Measurements from ENCODE around the gene KRT37.

Gene KRT37

DNA sequence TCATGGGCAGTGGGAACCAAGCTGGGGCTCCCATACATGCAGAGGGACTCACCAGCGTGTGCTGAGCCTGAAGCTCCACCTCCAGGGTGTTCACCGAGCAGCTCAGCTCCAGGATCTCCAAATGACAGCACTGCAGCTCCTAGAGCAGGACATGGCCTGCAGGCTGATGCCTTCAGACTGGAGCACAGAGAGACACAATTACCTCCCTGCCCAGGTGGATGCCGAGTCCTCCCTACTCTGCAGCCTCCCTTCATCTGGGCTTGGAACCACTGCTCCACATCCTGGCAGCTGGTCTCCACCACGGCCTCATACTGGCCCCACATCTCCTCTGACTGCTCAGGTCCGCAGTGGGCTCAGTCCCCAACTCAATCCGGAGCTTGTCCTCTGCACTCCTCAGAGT is 24.6 kb upstream of the KRT37 start:
- Histone ChIP-seq H3K4me3 (ENCODE audit: control insufficient read depth in 1 of 7, extremely low read depth in 1 of 7, insufficient read depth in 4 of 7, low read depth in 2 of 7, low read length in 6 of 7) (no peak overlapping the region), H3K4me1 (ENCODE audit: control extremely low read depth in 1 of 4, control insufficient read depth in 4 of 4, insufficient read depth in 4 of 4, low read length in 3 of 4) (peaks cover 0 to 5% (median 2%) of the 10 kb centered on the region in 4 experiments), H3K27me3 (replicated peaks in 2 of 5; ENCODE audit: control insufficient read depth in 4 of 5, insufficient read depth in 5 of 5, low read length in 4 of 5) (peaks cover 0 to 10% (median 2%) of the 10 kb centered on the region in 5 experiments), H3K27ac (ENCODE audit: insufficient read depth in 1 of 2, low read depth in 1 of 2, low read length in 2 of 2, poor library complexity in 1 of 2, severe bottlenecking in 2 of 2) (no peak overlapping the region), H3K36me3 (ENCODE audit: control insufficient read depth in 4 of 4, insufficient read depth in 4 of 4, low read length in 3 of 4) (no peaks in the 10 kb centered on the region), H3K9me3 (ENCODE audit: control extremely low read depth in 1 of 5, control insufficient read depth in 4 of 5, insufficient read depth in 2 of 5, low read depth in 1 of 5, low read length in 4 of 5) (peaks cover 0 to 3% (median 0%) of the 10 kb centered on the region in 5 experiments)
- DNase-seq: no peak
- WGBS (ENCODE audit: insufficient coverage): 100% methylated on average over 4 of the region's 6 CpGs
- CTCF ChIA-PET: no interaction called here
- POLR2A ChIA-PET: no interaction called here

DNA sequence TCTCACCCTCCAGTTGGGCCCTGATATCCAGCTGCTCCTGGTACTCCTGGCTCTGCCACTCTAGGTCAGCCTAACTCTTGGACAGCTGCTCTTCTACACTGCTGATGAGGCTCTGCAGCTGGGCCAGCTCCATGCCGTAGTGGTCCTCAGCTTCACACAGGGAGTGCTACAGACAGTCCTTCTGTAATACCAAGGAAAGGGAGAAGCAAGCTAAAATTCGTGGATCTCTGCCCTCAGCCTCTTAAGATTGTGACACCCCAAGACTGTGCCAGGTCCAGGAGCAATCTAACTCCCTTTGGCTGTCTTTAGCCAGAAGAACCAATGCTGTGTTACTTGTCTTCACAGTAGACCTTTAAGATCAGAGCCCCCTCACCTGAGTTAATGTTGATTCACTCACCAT is 24.1 kb upstream of the KRT37 start:
- H3K36me3 ChIP-seq (ENCODE audit: control insufficient read depth in 4 of 4, insufficient read depth in 4 of 4, low read length in 3 of 4): no peaks in the 10 kb centered on the region
- peaks cover 0 to 3% (median 0%) of the 10 kb centered on the region in 5 experiments for H3K9me3 ChIP-seq (ENCODE audit: control extremely low read depth in 1 of 5, control insufficient read depth in 4 of 5, insufficient read depth in 2 of 5, low read depth in 1 of 5, low read length in 4 of 5)
- H3K4me3 ChIP-seq (ENCODE audit: control insufficient read depth in 1 of 7, extremely low read depth in 1 of 7, insufficient read depth in 4 of 7, low read depth in 2 of 7, low read length in 6 of 7): no peak overlapping the region
- POLR2A ChIA-PET: no interaction called here
- H3K27ac ChIP-seq (ENCODE audit: insufficient read depth in 1 of 2, low read depth in 1 of 2, low read length in 2 of 2, poor library complexity in 1 of 2, severe bottlenecking in 2 of 2): no peak overlapping the region
- CTCF ChIA-PET: interaction anchor here (0.8 kb wide), 1 partner anchor 44 kb away, joined by 3 read pairs; no protein-coding TSS in a partner anchor
- H3K27me3 ChIP-seq (replicated peaks in 2 of 5; ENCODE audit: control insufficient read depth in 4 of 5, insufficient read depth in 5 of 5, low read length in 4 of 5): peaks cover 0 to 10% (median 2%) of the 10 kb centered on the region in 5 experiments
- DNase-seq: no peak
- 90% methylated on average over 2 of the region's 2 CpGs for WGBS (ENCODE audit: insufficient coverage)
- H3K4me1 ChIP-seq (ENCODE audit: control extremely low read depth in 1 of 4, control insufficient read depth in 4 of 4, insufficient read depth in 4 of 4, low read length in 3 of 4): peaks cover 0 to 5% (median 2%) of the 10 kb centered on the region in 4 experiments

DNA sequence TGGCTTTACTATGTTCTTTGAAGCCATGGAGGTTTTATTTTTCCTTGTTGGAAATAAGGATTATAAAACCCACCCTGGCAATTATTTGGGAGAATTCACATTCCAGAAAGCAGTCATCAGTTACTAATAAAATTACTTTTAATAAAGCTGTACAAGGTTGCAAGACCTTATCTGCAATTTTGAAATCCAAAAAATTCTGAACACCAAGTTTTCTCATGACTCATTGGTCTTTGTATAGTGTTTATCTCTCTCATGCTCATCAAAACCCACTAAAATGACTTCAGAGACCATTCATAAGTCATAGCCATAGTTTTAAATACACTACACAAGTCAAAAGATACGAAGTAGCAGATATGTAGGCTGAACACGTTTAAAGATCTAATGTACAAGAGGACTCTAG is 22.4 kb upstream of the KRT37 start:
- CTCF ChIA-PET: no interaction called here
- no peak overlapping the region for H3K27ac ChIP-seq (ENCODE audit: insufficient read depth in 1 of 2, low read depth in 1 of 2, low read length in 2 of 2, poor library complexity in 1 of 2, severe bottlenecking in 2 of 2)
- POLR2A ChIA-PET: interaction anchor here (0.6 kb wide), 1 partner anchor 20 kb away, joined by 4 read pairs; no protein-coding TSS in a partner anchor

DNA sequence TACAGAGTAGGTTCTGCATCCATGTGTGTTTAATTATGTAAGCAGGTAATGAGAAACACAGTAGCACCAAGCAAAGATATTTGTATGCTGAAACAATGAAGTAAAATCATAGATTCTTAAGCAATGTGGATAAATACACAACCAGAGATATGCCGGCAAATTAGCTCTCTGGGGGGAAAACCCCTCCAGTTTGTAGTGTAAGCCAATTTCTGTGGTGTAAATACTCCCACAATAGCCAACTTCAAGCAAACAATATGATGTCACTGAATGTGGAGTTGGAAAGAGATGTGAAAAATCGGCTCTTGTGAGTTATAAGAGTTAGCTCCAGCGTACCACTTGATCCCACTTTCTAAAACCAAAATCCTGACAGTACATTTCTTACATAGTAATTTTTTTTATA is 20.3 kb upstream of the KRT37 start:
- POLR2A ChIA-PET: interaction anchor here (0.5 kb wide), 1 partner anchor 574 kb away, joined by 4 read pairs; no protein-coding TSS in a partner anchor
- H3K4me1 ChIP-seq (ENCODE audit: control extremely low read depth in 1 of 4, control insufficient read depth in 4 of 4, insufficient read depth in 4 of 4, low read length in 3 of 4): no peaks in the 10 kb centered on the region
- H3K9me3 ChIP-seq (ENCODE audit: control extremely low read depth in 1 of 5, control insufficient read depth in 4 of 5, insufficient read depth in 2 of 5, low read depth in 1 of 5, low read length in 4 of 5): peaks cover 0 to 3% (median 0%) of the 10 kb centered on the region in 5 experiments
- H3K27me3 ChIP-seq (replicated peaks in 2 of 5; ENCODE audit: control insufficient read depth in 4 of 5, insufficient read depth in 5 of 5, low read length in 4 of 5): peaks cover 0 to 21% (median 10%) of the 10 kb centered on the region in 5 experiments
- DNase-seq: no peak
- 100% methylated on average over 1 of the region's 3 CpGs for WGBS (ENCODE audit: insufficient coverage)
- no peaks in the 10 kb centered on the region for H3K36me3 ChIP-seq (ENCODE audit: control insufficient read depth in 4 of 4, insufficient read depth in 4 of 4, low read length in 3 of 4)
- CTCF ChIA-PET: no interaction called here
- no peak overlapping the region for H3K4me3 ChIP-seq (ENCODE audit: control insufficient read depth in 1 of 7, extremely low read depth in 1 of 7, insufficient read depth in 4 of 7, low read depth in 2 of 7, low read length in 6 of 7)
- no peak overlapping the region for H3K27ac ChIP-seq (ENCODE audit: insufficient read depth in 1 of 2, low read depth in 1 of 2, low read length in 2 of 2, poor library complexity in 1 of 2, severe bottlenecking in 2 of 2)

More for the DNA sequence above, 22.4 kb upstream of the KRT37 start:
- Histone ChIP-seq H3K9me3 (ENCODE audit: control extremely low read depth in 1 of 5, control insufficient read depth in 4 of 5, insufficient read depth in 2 of 5, low read depth in 1 of 5, low read length in 4 of 5) (peaks cover 0 to 3% (median 0%) of the 10 kb centered on the region in 5 experiments), H3K4me1 (ENCODE audit: control extremely low read depth in 1 of 4, control insufficient read depth in 4 of 4, insufficient read depth in 4 of 4, low read length in 3 of 4) (no peaks in the 10 kb centered on the region), H3K36me3 (ENCODE audit: control insufficient read depth in 4 of 4, insufficient read depth in 4 of 4, low read length in 3 of 4) (no peaks in the 10 kb centered on the region), H3K4me3 (ENCODE audit: control insufficient read depth in 1 of 7, extremely low read depth in 1 of 7, insufficient read depth in 4 of 7, low read depth in 2 of 7, low read length in 6 of 7) (no peak overlapping the region), H3K27me3 (replicated peaks in 2 of 5; ENCODE audit: control insufficient read depth in 4 of 5, insufficient read depth in 5 of 5, low read length in 4 of 5) (peaks cover 0 to 21% (median 3%) of the 10 kb centered on the region in 5 experiments)
- no CpG with 5 or more reads among the region's 2 CpGs for WGBS (ENCODE audit: insufficient coverage)
- DNase-seq: no peak

DNA sequence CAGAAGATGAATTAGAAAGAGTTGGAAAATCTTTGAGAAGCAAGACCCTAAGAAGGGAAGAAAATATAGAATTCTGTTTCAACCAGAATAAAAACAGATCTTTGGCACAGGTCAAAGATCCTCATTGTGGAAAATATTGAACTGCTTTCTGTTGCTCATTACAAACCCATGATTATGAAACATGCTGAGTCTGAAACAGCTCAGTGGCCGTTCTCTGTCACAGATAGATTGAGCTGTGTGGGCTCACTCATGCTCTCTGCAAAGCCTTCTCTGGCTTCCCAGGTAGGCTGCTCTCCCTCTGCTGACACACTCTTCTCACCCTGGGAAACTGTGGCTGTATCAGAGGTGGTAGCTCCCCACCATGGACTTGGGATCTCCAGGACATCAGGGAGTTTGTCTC is 19.8 kb upstream of the KRT37 start:
- no peak overlapping the region for H3K4me3 ChIP-seq (ENCODE audit: control insufficient read depth in 1 of 7, extremely low read depth in 1 of 7, insufficient read depth in 4 of 7, low read depth in 2 of 7, low read length in 6 of 7)
- peaks cover 0 to 21% (median 10%) of the 10 kb centered on the region in 5 experiments for H3K27me3 ChIP-seq (replicated peaks in 2 of 5; ENCODE audit: control insufficient read depth in 4 of 5, insufficient read depth in 5 of 5, low read length in 4 of 5)
- H3K4me1 ChIP-seq (ENCODE audit: control extremely low read depth in 1 of 4, control insufficient read depth in 4 of 4, insufficient read depth in 4 of 4, low read length in 3 of 4): no peaks in the 10 kb centered on the region
- no peak for DNase-seq
- H3K27ac ChIP-seq (ENCODE audit: insufficient read depth in 1 of 2, low read depth in 1 of 2, low read length in 2 of 2, poor library complexity in 1 of 2, severe bottlenecking in 2 of 2): no peak overlapping the region
- WGBS (ENCODE audit: insufficient coverage): no CpG with 5 or more reads among the region's 1 CpG
- ChIA-PET CTCF (no interaction called here), POLR2A (no interaction called here)
- H3K9me3 ChIP-seq (ENCODE audit: control extremely low read depth in 1 of 5, control insufficient read depth in 4 of 5, insufficient read depth in 2 of 5, low read depth in 1 of 5, low read length in 4 of 5): peaks cover 0 to 3% (median 0%) of the 10 kb centered on the region in 5 experiments
- H3K36me3 ChIP-seq (ENCODE audit: control insufficient read depth in 4 of 4, insufficient read depth in 4 of 4, low read length in 3 of 4): no peaks in the 10 kb centered on the region

DNA sequence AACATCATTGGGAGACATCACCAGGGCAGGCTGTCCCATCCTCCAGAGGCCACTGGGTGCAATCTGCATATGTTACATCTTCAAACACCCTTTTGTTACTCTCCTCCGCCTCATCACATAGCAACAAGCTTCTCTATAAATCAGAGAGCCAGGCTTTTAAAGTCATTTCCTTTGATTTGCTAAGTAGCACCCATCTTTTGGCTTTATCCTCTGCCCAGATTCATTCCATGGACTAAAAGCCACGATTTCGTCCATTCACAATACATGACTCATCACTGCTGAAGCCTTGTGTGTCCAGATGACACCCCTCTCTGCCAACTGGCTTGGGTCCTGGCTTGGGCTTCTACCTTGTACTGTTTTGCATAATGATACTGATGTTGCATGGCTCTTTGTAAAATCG is 18.4 kb upstream of the KRT37 start:
- DNase-seq: no peak
- Histone ChIP-seq H3K9me3 (ENCODE audit: control extremely low read depth in 1 of 5, control insufficient read depth in 4 of 5, insufficient read depth in 2 of 5, low read depth in 1 of 5, low read length in 4 of 5) (peaks cover 0 to 3% (median 0%) of the 10 kb centered on the region in 5 experiments), H3K36me3 (ENCODE audit: control insufficient read depth in 4 of 4, insufficient read depth in 4 of 4, low read length in 3 of 4) (no peaks in the 10 kb centered on the region), H3K4me1 (ENCODE audit: control extremely low read depth in 1 of 4, control insufficient read depth in 4 of 4, insufficient read depth in 4 of 4, low read length in 3 of 4) (no peaks in the 10 kb centered on the region), H3K4me3 (ENCODE audit: control insufficient read depth in 1 of 7, extremely low read depth in 1 of 7, insufficient read depth in 4 of 7, low read depth in 2 of 7, low read length in 6 of 7) (no peak overlapping the region), H3K27me3 (replicated peaks in 2 of 5; ENCODE audit: control insufficient read depth in 4 of 5, insufficient read depth in 5 of 5, low read length in 4 of 5) (peaks cover 0 to 21% (median 10%) of the 10 kb centered on the region in 5 experiments), H3K27ac (ENCODE audit: insufficient read depth in 1 of 2, low read depth in 1 of 2, low read length in 2 of 2, poor library complexity in 1 of 2, severe bottlenecking in 2 of 2) (no peak overlapping the region)
- CTCF ChIA-PET: no interaction called here
- WGBS (ENCODE audit: insufficient coverage): 86% methylated on average over 3 of the region's 4 CpGs
- POLR2A ChIA-PET: no interaction called here

DNA sequence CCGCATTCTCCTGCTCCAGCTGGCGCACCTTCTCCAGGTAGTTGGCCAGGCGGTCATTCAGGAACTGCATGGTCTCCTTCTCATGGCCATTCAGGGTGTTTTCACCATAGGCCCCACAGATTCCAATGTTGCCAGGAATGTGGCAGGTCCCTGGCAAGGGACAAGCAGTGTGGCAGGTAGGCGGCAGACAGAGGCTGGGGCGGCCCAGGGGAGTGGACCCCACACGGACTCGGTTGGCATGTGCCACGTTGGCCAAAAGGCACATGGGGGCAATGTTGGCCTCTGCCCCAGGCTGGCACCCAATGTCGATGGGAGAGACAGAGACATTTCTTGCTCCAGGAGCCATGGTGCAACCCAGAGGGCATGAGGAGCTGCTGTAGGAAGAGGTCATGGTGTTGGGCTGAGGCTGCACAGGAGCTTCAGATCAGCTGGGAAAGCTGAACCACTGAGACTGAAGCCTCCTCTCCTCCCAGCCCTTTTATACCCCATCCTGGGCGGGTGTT is 16.2 kb upstream of the KRT37 start, which contains the start of gene KRT38:
TSS of gene KRT38 (minus strand) at position 453 of the 503 bp plus-strand sequence. CDS start at position 391, 62 bp downstream.
- H3K4me1 ChIP-seq (ENCODE audit: control extremely low read depth in 1 of 4, control insufficient read depth in 4 of 4, insufficient read depth in 4 of 4, low read length in 3 of 4): no peaks in the 10 kb centered on the region
- no peak within 1 kb of the TSS for H3K4me3 ChIP-seq (ENCODE audit: control insufficient read depth in 1 of 7, extremely low read depth in 1 of 7, insufficient read depth in 4 of 7, low read depth in 2 of 7, low read length in 6 of 7)
- WGBS (ENCODE audit: insufficient coverage): 95% methylated on average over 8 of the region's 10 CpGs
- no peak within 1 kb of the TSS for H3K27ac ChIP-seq (ENCODE audit: insufficient read depth in 1 of 2, low read depth in 1 of 2, low read length in 2 of 2, poor library complexity in 1 of 2, severe bottlenecking in 2 of 2)
- peaks cover 0 to 3% (median 0%) of the 10 kb centered on the region in 5 experiments for H3K9me3 ChIP-seq (ENCODE audit: control extremely low read depth in 1 of 5, control insufficient read depth in 4 of 5, insufficient read depth in 2 of 5, low read depth in 1 of 5, low read length in 4 of 5)
- CTCF ChIA-PET: no interaction called here
- no peak for DNase-seq
- H3K36me3 ChIP-seq (ENCODE audit: control insufficient read depth in 4 of 4, insufficient read depth in 4 of 4, low read length in 3 of 4): no peaks in the 10 kb centered on the region
- peaks cover 0 to 21% (median 10%) of the 10 kb centered on the region in 5 experiments for H3K27me3 ChIP-seq (replicated peaks in 2 of 5; ENCODE audit: control insufficient read depth in 4 of 5, insufficient read depth in 5 of 5, low read length in 4 of 5)
- POLR2A ChIA-PET: no interaction called here
